HG02763 (cell line): Measurements from ENCODE around the gene NEAT1.

Source experiments
- ATAC-seq: cut with Tn5 transposase; IDR thresholded peaks from one replicate; pipeline ENCODE4 v1.9.1; 2021; ENCODE audit warnings: mild to moderate bottlenecking, moderate library complexity; ENCODE audit not compliant: unreplicated experiment

Gene NEAT1

DNA sequence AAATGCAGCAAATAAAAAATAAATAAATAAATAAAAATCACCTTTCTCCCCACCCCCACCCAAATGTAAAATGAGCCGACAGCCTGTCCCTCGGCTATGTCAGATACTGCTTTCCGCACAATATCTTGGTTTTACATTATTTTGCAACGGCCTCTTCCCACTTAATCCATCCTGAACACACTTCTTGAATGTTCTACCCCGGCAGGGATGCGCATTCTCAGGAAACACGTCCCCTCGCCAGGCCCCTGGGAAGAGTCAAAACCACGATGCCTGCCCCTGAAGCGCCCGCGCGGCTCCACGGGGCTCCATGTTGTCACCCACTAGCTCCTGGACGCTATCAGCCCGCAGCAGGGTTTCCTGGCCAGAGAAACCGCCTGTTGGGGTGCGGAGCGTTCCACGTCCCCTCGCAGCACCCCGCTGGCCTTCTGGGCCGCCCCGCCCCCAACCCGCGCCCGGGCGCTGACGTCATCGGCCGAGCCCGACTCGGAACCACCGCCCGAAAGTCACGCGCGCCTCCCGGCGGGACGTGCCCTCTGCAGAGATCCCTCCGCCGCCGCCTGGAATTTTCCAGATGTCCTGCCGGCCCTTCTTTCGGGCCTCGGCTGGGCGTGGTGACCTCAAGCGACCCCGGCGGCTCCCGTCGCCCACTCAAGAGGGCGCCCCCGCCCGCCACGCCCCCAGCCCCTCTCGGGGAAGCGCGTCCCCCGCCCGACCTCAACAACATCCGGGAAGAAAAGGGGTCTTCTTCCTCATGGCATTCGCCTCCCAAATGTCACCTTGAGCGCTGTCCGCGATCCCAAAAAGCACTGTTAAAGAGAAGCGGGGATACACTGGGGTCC, 585 bp upstream of the NEAT1 start:
- peak; percentile 28 for ATAC-seq

DNA sequence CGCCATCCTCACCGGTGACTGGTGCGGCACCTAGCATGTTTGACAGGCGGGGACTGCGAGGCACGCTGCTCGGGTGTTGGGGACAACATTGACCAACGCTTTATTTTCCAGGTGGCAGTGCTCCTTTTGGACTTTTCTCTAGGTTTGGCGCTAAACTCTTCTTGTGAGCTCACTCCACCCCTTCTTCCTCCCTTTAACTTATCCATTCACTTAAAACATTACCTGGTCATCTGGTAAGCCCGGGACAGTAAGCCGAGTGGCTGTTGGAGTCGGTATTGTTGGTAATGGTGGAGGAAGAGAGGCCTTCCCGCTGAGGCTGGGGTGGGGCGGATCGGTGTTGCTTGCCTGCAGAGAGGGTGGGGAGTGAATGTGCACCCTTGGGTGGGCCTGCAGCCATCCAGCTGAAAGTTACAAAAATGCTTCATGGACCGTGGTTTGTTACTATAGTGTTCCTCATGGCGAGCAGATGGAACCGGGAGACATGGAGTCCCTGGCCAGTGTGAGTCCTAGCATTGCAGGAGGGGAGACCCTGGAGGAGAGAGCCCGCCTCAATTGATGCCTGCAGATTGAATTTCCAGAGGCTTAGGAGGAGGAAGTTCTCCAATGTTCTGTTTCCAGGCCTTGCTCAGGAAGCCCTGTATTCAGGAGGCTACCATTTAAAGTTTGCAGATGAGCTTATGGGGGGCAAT, 1.1 kb downstream of the NEAT1 start:
- no peak for ATAC-seq

DNA sequence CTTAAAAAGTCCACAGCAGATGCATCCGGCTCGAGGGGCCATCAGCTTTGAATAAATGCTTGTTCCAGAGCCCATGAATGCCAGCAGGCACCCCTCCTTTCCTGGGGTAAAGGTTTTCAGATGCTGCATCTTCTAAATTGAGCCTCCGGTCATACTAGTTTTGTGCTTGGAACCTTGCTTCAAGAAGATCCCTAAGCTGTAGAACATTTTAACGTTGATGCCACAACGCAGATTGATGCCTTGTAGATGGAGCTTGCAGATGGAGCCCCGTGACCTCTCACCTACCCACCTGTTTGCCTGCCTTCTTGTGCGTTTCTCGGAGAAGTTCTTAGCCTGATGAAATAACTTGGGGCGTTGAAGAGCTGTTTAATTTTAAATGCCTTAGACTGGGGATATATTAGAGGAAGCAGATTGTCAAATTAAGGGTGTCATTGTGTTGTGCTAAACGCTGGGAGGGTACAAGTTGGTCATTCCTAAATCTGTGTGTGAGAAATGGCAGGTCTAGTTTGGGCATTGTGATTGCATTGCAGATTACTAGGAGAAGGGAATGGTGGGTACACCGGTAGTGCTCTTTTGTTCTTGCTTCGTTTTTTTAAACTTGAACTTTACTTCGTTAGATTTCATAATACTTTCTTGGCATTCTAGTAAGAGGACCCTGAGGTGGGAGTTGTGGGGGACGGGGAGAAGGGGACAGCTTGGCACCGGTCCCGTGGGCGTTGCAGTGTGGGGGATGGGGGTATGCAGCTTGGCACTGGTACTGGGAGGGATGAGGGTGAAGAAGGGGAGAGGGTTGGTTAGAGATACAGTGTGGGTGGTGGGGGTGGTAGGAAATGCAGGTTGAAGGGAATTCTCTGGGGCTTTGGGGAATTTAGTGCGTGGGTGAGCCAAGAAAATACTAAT, 1.9 kb downstream of the NEAT1 start:
- ATAC-seq = no peak

DNA sequence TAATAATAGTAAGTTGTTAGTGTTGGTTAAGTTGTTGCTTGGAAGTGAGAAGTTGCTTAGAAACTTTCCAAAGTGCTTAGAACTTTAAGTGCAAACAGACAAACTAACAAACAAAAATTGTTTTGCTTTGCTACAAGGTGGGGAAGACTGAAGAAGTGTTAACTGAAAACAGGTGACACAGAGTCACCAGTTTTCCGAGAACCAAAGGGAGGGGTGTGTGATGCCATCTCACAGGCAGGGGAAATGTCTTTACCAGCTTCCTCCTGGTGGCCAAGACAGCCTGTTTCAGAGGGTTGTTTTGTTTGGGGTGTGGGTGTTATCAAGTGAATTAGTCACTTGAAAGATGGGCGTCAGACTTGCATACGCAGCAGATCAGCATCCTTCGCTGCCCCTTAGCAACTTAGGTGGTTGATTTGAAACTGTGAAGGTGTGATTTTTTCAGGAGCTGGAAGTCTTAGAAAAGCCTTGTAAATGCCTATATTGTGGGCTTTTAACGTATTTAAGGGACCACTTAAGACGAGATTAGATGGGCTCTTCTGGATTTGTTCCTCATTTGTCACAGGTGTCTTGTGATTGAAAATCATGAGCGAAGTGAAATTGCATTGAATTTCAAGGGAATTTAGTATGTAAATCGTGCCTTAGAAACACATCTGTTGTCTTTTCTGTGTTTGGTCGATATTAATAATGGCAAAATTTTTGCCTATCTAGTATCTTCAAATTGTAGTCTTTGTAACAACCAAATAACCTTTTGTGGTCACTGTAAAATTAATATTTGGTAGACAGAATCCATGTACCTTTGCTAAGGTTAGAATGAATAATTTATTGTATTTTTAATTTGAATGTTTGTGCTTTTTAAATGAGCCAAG, 2.7 kb downstream of the NEAT1 start:
- ATAC-seq = no peak

DNA sequence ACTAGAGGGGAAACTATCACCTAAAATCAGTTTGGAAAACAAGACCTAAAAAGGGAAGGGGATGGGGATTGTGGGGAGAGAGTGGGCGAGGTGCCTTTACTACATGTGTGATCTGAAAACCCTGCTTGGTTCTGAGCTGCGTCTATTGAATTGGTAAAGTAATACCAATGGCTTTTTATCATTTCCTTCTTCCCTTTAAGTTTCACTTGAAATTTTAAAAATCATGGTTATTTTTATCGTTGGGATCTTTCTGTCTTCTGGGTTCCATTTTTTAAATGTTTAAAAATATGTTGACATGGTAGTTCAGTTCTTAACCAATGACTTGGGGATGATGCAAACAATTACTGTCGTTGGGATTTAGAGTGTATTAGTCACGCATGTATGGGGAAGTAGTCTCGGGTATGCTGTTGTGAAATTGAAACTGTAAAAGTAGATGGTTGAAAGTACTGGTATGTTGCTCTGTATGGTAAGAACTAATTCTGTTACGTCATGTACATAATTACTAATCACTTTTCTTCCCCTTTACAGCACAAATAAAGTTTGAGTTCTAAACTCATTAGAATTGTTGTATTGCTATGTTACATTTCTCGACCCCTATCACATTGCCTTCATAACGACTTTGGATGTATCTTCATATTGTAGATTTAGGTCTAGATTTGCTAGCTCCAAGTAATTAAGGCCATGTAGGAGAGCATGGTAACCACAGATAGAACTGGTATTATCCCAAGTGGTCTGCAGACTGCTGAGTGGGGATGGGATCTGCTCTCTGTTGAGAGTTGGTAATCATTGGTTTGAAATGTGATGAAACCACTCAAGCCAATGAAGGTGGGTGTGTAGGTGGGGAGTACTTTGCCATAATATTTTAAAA, 3.6 kb downstream of the NEAT1 start:
- no peak for ATAC-seq

DNA sequence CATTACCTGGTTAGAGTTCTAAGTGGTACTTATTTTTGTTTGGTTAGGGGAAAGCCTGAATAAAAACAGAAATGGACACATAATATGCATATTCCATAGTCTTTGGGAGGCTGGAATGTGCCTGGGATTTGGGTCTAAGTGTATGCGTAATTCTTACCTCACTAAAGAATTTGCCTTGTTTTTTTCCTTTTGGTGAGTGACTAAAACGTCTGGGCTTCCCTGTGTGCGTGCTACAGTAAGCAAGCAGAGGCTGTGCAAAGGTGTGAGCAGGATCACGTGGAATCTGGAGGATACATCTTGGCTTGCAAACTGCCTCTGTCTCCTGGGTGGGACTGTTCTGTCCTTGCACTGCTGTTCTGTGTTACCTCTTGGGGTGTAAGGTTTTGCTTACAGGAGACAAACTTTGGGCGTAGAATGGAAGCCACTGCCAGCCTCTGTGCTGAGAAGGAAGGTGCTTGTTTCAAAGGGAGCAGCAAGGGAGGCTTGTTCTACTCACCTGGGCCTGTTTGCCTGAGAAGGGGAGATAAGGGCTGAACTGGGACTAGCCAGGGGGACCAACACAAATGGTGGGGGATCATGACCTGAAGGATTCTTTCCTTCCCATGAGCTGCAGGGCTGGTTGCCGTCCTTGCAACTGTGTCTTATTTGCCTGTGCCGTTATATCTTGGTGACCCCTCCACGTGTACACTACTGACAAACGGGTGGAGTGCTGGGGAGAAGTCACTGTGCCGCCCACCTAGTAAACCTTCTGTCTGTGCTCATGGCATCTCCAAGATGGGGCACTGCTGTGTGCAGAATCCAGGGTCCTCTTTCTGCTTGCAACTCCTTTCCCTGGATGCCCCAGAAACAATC, 4.5 kb downstream of the NEAT1 start:
- no peak for ATAC-seq

DNA sequence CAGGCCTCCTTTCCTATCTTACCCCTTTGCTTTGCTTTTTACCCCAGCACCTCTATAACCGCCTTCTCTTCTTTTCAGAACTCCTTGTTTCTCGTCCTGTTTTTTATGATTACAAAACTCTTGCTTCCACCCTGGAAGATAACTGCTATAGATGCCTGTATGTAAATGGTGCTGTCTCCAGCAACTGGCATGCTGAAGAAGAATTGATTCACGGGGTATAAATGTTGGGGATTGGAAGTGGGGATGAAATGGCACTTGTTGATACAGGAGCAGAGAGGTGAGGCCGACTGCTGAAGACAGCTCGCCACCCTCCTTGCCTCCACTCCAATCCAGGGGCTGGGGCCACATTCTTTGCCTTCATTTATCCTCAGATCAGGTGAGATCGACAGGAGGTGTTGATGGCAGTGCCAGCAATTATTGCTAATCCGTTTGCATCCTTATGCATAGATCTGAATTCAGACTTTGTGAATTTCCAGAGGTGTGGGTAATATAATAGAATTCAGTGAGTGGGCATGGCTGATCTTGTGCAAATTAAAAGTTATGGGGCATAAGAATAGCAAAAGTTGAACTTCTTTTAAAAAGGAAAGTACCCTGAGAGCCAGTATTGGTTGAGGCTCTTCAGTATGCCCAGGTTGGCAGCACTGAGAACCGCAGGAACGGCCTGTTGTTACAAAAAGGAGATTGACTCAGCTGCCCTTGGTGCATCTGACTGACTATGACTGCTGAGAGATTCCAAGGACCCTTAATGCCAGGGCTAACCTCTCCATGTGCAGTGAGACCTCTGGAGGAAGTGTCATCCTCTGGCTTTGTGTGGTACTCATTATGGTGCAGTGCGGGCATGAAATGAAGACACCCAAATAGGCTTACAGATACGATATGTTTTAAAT, 5.3 kb downstream of the NEAT1 start:
- ATAC-seq = no peak

DNA sequence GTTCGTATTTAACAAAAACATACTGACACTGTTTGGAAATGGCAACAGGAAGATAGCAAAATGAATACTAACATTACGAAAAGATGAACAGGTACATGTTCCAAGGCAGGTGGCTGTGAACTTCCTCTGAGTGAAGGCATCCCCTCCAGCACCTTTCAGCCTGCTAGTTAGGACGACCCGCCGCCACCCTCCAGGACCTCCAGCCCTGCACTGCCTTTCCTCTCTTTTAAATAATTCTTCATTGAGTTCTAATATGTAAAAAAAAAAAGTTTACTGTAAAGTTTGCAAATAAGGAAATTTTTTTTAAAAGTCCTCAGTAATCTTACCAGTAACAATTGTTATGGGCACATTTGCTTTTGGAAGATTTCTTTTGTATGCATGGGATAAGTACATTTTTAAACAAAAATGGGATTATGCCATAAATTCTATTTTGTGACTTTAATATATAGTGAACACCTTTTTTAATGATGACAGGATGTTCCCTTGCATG, 6.0 kb downstream of the NEAT1 start:
- ATAC-seq = no peak

DNA sequence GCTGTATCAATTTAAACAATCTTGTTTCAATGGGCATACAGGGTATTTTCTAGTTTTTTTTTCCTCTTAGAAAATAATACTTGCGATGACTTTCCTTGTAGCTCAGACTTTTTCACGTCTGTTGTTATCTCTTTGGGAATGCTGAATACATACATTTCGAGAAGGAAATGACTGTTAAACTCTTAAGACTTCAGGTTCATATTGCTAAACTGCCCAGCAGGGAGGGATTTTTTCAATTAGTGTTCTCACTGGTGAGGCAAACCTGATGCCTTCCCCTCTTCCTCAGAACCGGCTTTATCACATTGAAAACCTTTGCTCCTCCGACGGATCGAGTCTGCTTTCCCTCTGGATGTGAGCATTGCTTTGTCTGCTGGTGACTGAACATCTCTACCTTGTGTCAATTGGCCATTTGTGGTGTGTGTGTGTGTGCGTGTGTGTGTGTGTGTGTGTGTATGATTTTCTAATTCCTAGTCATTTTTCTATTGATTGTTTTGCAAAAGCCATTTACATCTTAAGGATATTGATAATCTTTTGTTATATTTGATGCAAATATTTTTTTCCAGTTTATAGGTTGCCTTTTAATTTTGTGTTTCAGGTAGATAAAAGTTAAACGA, 6.6 kb downstream of the NEAT1 start:
- ATAC-seq = no peak

DNA sequence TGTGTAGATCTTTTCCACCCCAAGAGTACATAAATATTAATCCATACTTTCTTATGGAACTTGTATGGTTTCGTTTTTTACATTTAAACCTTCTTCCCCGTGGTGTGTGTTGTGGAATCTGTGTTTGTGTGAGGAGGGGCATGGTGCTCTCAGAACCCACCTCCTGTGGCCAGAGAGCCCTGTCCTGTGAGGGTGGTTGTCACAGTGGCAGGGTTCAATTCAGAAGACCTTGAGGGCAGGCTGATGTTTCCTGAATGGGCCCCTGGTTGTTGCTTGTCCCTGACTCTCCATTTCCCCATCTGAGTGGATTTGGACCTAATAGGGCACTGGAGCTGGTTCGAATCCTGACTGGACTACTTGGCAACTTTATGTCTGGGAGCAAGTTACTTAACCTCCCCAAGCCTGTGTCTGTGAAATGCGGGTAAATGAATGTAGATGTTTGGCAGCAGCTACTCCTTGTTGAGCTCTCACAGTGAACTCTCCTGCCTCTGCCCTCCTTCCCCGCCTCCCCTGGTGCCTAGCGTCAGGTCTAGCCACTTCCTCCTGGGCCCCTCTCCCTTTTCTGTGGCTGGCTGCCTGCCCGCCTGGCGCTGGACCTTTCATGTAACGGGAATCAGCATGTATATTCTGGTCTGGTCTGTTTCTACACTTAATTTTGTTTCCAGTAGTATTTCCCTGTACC, 7.3 kb downstream of the NEAT1 start:
- no peak for ATAC-seq

DNA sequence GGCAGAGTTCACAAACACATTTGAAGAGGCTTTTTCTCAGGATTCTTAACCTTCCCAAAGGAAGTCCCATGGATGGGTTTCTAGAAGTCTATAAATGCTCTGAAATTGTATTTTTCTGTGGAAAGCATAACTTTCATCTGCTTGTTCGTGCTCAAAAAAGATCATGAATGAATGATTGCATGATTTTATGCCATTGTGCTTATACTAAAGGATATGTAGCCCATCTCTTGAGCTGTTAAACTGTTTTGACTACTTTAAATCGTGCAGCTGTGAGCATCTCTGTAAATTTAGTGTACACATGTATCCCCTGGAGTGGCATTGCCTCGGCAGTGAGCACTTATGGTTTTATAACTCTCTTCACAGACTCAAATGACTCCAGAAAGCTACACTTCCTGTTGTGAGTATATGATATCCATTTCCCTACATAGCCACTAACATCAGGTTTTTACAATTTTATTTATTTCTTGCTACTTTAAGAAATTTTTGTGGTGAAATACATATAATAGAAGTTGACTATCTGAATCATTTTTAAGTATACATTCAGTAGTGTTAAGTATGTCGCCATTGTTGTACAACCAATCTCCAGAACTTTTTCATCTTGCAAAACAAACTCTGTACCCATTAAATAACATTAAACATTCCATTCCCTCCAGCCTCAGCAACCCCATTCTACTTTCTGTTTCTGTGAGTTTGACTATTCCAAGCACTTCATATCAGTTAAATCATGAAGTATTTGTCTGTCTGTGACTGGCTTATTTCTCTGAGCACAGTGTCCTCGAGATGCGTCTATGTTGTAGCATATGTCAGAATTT, 8.0 kb downstream of the NEAT1 start:
- no peak for ATAC-seq

DNA sequence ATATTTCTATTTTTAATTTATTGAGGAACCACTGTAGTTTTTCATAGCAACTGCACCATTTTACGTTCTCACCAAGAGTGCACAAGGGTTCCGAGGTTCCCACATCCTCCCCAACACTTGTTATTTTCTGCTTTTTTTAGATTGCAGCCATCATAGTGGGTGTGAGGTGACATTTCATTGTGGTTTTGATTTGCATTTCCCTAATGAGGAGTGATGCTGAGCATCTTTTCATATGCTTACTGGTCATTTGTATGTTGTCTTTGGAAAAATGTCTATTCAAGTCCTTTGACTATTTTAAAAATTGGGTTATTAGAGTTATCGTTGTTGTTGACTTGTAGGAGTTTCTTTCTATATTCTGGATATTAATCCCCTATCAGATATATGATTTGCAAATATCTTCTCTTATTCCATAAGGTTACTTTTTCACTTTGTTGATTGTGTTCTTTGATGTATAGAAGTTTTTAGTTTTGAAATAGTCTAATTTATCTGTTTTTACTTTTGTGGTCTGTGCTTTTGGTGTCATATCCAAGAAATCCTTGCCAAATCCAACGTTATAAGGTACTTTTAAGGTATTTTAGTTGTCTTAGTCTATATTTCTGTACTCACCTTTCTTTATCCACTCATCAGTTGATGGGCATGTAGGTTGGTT, 9.0 kb downstream of the NEAT1 start:
- no peak for ATAC-seq

DNA sequence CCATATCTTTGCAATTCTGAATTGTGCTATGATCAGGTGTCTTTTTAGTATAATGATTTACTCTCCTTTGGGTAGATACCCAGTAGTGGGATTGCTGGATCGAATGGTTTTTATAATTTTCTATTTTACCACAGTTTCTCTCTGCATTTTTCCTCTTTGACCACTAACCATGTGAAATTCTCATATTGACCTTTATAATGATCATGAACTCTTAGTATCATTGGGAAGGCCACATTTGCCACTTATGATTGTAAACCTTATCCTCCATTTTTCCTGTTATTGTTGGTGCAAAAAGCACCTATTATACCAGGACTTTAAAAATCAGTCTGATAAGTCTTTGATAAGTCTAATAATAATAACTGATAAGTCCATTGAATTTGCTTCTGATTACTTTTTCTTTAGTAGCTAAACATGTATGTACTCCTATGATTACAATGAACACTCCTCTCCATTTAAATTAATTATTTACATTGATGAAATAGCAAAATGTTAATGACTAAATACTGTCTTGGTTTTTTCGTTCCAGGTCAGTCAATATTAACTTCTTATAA, 9.6 kb downstream of the NEAT1 start:
- no peak for ATAC-seq

DNA sequence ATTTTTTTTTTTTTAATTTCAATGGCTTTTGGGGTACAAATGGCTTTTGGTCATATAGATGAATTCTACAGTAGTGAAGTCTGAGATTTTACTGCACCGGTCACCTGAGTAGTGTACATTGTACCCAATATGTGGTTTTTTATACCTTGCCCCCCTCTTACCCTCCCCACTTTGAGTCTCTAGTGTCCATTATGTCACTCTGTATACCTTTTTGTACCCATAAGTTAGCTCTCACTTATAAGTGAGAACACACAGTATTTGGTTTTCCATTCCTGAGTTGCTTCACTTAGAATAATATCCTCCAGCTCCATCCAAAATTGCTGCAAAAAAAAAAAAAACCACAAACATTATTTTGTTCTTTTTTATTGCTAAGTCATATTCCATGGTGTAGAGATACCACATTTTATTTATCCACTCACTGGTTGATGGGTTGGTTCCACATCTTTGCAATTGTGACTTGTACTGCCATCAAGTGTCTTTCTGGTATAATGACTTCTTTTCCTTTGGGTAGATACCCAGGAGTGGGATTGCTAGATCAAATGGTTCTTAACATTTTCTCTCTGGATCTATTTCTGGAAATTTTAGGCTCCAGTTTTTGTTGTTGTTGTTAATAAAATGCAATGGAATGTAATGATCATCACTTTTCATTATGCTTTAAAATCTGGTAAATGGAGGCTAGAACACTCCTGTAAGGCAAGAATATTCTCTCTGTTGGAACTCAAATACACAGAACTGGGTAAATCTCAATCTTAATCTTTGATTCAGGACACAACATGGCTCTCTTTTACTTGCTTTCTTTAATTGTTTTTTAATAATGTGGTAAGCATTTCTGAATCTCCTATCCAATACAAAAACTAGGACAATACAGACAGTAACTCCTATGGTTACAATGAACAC, 10.3 kb downstream of the NEAT1 start:
- ATAC-seq = no peak
